ENCODE data around the gene PCMTD2.

DNA sequence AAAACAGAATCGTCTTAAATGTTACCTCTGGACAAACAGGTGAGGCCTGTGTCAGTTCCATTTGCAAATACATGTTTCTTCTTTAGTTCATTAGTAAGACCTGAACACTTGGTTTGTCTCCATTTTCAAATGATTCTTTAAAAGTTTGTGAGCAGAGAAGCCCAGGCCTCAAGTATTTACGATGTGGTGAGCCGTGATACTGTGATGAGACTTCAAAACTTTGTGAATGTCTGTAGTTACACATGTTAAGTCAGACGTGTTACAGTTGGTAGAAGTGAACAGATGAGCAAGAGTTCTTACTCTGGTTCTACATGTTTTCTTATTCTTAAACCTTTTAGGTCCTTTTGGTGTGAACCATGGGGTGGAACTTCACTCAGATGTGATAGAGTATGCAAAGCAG, 8.5 kb downstream of the PCMTD2 start:
- no peak for TF ChIP-seq POLR2A (IDR thresholded peaks at IDR 0.05; ENCODE audit: low read depth, low read length)
- TF ChIP-seq SPI1 (IDR thresholded peaks at IDR 0.05; ENCODE audit: borderline replicate concordance, insufficient read depth, low read depth, low read length), result no peak

Measured in GM12878 (cell line).